Fibroblast of skin of scalp (primary cell): Measurements from ENCODE around the gene MMP23B. TPM values are rescaled to one million over a fixed set of nuclear protein-coding genes. Genes with fewer than 3 reads are reported as not detected.
"Not testable (repeated sequence)": the region's sequence is repeated elsewhere in the genome, so short reads cannot be mapped to it uniquely, and the experiment has no call there.

Experiments
- DNase-seq: peaks from one replicate; pipeline ENCODE4 v3.0.0-alpha.2; 2013
- polyA plus RNA-seq, 2 experiments: library from polyadenylated mRNA; unstranded; fragments of 120-200 nt; gene quantifications; one replicate each; pipeline ENCODE4 v1.2.1, GENCODE V29; 2013; ENCODE audit not compliant: insufficient read length in 2 of 2

MMP23B gene
- polyA plus RNA-seq (2013, experiment 1 of 2; ENCODE audit: insufficient read length): 4.7 TPM
- 6.8 TPM for polyA plus RNA-seq (2013, experiment 2 of 2; ENCODE audit: insufficient read length)

GRCh38 chr1:1631782-1632420 lies at the start of gene MMP23B:
Gene MMP23B, plus strand, starts transcription at chr1:1632173. Its CDS starts 46 bp downstream, at chr1:1632219.
- no peak for DNase-seq

GRCh38 chr1:1582585-1583346 lies 49.2 kb upstream of the MMP23B start:
- DNase-seq: no peak

- no peak for DNase-seq
Measured at GRCh38 chr1:1583347-1584010, 48.5 kb upstream of the MMP23B start.

- peak; percentile 57 for DNase-seq
Measured at GRCh38 chr1:1591452-1591851, 40.5 kb upstream of the MMP23B start.

GRCh38 chr1:1593834-1594601 lies 38.0 kb upstream of the MMP23B start:
- DNase-seq: no peak

GRCh38 chr1:1594602-1595260 lies 37.2 kb upstream of the MMP23B start:
- no peak for DNase-seq

- not testable (repeated sequence) for DNase-seq
Measured at GRCh38 chr1:1595341-1595740, 36.6 kb upstream of the MMP23B start.

- no peak for DNase-seq
Measured at GRCh38 chr1:1596493-1597274, 35.3 kb upstream of the MMP23B start.

- DNase-seq: no peak
Measured at GRCh38 chr1:1597275-1597930, 34.6 kb upstream of the MMP23B start.

- DNase-seq: no peak
Measured at GRCh38 chr1:1598051-1598719, 33.8 kb upstream of the MMP23B start.

- DNase-seq: no peak
Measured at GRCh38 chr1:1598720-1599029, 33.3 kb upstream of the MMP23B start.

GRCh38 chr1:1599030-1599934 lies 32.7 kb upstream of the MMP23B start:
- no peak for DNase-seq

- no peak for DNase-seq
Measured at GRCh38 chr1:1599935-1600860, 31.8 kb upstream of the MMP23B start, which contains the start of gene FNDC10. Gene FNDC10, minus strand, starts transcription at chr1:1600135. Its CDS starts 120 bp downstream, at chr1:1600015.

- no peak for DNase-seq
Measured at GRCh38 chr1:1600861-1601563, 31.0 kb upstream of the MMP23B start.

GRCh38 chr1:1601564-1602303 lies 30.2 kb upstream of the MMP23B start:
- no peak for DNase-seq

GRCh38 chr1:1602304-1602967 lies 29.5 kb upstream of the MMP23B start:
- DNase-seq: no peak
